GM12891 (cell line): ENCODE measurements around the gene VNN1.
"Not testable (repeated sequence)": the region's sequence is repeated elsewhere in the genome, so short reads cannot be mapped to it uniquely, and the experiment has no call there.

Source experiments
- DNase-seq: peaks from one replicate; pipeline ENCODE4 v3.0.0; 2011; ENCODE audit warnings: low spot score; ENCODE audit not compliant: insufficient read length
- FAIRE-seq: peaks from 2 replicates; lab custom pipeline; 2011; peaks lifted over from hg19 to GRCh38; lab: Jason Lieb, UNC
- PAX5 ChIP-seq: IDR thresholded peaks from 2 replicates; pipeline ENCODE4 v1.6.1; 2011; ENCODE audit warnings: low read length, moderate library complexity, mild to moderate bottlenecking; ENCODE audit not compliant: insufficient read depth, severe bottlenecking
- POLR2A ChIP-seq: IDR thresholded peaks from 2 replicates; pipeline ENCODE4 v1.6.1; 2011; ENCODE audit warnings: low read depth, low read length, control low read depth
- POLR2AphosphoS5 ChIP-seq: IDR thresholded peaks from 2 replicates; pipeline ENCODE4 v1.6.1; 2011; ENCODE audit warnings: low read depth, low read length, control low read depth
- POU2F2 ChIP-seq: IDR thresholded peaks from 2 replicates; pipeline ENCODE4 v1.6.1; 2011; ENCODE audit warnings: low read depth, mild to moderate bottlenecking, control low read depth, low read length, moderate library complexity
- SPI1 ChIP-seq: IDR thresholded peaks from 2 replicates; pipeline ENCODE4 v1.6.1; 2011; ENCODE audit warnings: low read depth, low read length, control low read depth
- TAF1 ChIP-seq: IDR thresholded peaks from 2 replicates; pipeline ENCODE4 v1.6.1; 2011; ENCODE audit warnings: low read depth, low read length, control low read depth

VNN1 gene

GRCh38 chr6:132726608-132726975, 12.7 kb upstream of the VNN1 start:
- DNase-seq (no peak), FAIRE-seq (peak; percentile 41)
- TF ChIP-seq SPI1: no peak
- no peak for TF ChIP-seq POU2F2
- TF ChIP-seq PAX5: no peak
- TF ChIP-seq POLR2A: no peak
- TF ChIP-seq POLR2AphosphoS5: no peak
- no peak for TF ChIP-seq TAF1

GRCh38 chr6:132725947-132726607, 12.2 kb upstream of the VNN1 start:
- no peak for DNase-seq
- no peak for TF ChIP-seq SPI1
- TF ChIP-seq POU2F2: no peak
- TF ChIP-seq TAF1: no peak
- no peak for FAIRE-seq

- DNase-seq (no peak), FAIRE-seq (no peak)
- TF ChIP-seq SPI1: no peak
- TF ChIP-seq POLR2AphosphoS5: no peak
- no peak for TF ChIP-seq POLR2A
- no peak for TF ChIP-seq PAX5
- TF ChIP-seq POU2F2: no peak
- no peak for TF ChIP-seq TAF1
Observed at GRCh38 chr6:132725471-132725870, 11.6 kb upstream of the VNN1 start.

GRCh38 chr6:132719736-132720448, 6.0 kb upstream of the VNN1 start:
- FAIRE-seq: no peak
- DNase-seq: no peak
- TF ChIP-seq TAF1: no peak

GRCh38 chr6:132715881-132716637, 2.2 kb upstream of the VNN1 start:
- TF ChIP-seq TAF1 (no peak), POU2F2 (no peak), SPI1 (no peak)
- DNase-seq (no peak), FAIRE-seq (no peak)

- no peak for DNase-seq
- FAIRE-seq: no peak
- no peak for TF ChIP-seq PAX5
- no peak for TF ChIP-seq TAF1
- TF ChIP-seq POLR2A: no peak
- TF ChIP-seq SPI1: no peak
- TF ChIP-seq POU2F2: no peak
- no peak for TF ChIP-seq POLR2AphosphoS5
Observed at GRCh38 chr6:132715204-132715603, 1.3 kb upstream of the VNN1 start.

- no peak for FAIRE-seq
- TF ChIP-seq POLR2AphosphoS5: no peak
- TF ChIP-seq PAX5: no peak
- no peak for TF ChIP-seq TAF1
- TF ChIP-seq POU2F2: no peak
- no peak for TF ChIP-seq POLR2A
- no peak for TF ChIP-seq SPI1
- DNase-seq: no peak
Observed at GRCh38 chr6:132714160-132714559, 305 bp upstream of the VNN1 start.

- FAIRE-seq (no peak), DNase-seq (no peak)
- TF ChIP-seq POLR2AphosphoS5 (no peak), SPI1 (no peak), POLR2A (no peak), POU2F2 (no peak), PAX5 (no peak), TAF1 (no peak)
Observed at GRCh38 chr6:132712366-132712765, 1.5 kb downstream of the VNN1 start.

GRCh38 chr6:132708771-132709170, 5.1 kb downstream of the VNN1 start:
- FAIRE-seq: no peak
- TF ChIP-seq POLR2A: no peak
- no peak for TF ChIP-seq SPI1
- no peak for TF ChIP-seq PAX5
- no peak for TF ChIP-seq POLR2AphosphoS5
- TF ChIP-seq TAF1: no peak
- TF ChIP-seq POU2F2: no peak
- no peak for DNase-seq

GRCh38 chr6:132708002-132708401, 5.9 kb downstream of the VNN1 start:
- DNase-seq (no peak), FAIRE-seq (no peak)
- TF ChIP-seq POU2F2 (no peak), POLR2AphosphoS5 (no peak), TAF1 (no peak), SPI1 (no peak), PAX5 (no peak), POLR2A (no peak)

GRCh38 chr6:132706756-132707155, 7.1 kb downstream of the VNN1 start:
- not testable (repeated sequence) for DNase-seq, FAIRE-seq
